ENCODE results near the gene NEB. TPM values are rescaled to one million over a fixed set of nuclear protein-coding genes. Genes with fewer than 3 reads are reported as not detected.

NEB gene
- polyA plus RNA-seq, 3 donors = 2.7 TPM; not detected in 2

DNA sequence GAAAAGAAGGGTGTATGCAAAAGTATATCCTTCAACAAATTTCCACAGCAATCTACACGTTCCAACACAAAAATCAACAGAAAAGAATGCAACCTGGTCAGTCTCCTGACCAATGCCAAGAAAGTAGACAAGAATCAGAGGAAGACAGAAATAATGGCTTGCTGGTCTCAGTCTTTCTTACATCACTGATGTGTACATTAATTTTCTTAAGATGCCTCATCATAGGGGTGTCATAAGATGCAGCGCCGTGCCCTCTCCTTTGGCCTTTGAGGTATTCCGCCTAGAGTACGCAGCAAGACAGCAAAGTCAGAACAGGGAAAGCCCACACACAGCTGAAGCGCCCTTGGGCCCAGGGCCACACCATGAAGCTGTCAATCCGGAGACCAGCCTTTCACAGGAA is 211.7 kb downstream of the NEB start:
- Histone ChIP-seq H3K4me1 (ENCODE audit: control insufficient read depth in 1 of 2, insufficient read depth in 2 of 2, low read length in 2 of 2) (no peaks in the 10 kb centered on the region), H3K79me2 (ENCODE audit: insufficient read depth, low read length) (no peaks in the 10 kb centered on the region), H3K27me3 (ENCODE audit: control insufficient read depth in 2 of 2, insufficient read depth in 2 of 2, low read length in 2 of 2) (no peaks in the 10 kb centered on the region), H3K4me2 (replicated peaks; ENCODE audit: extremely low read depth, low read length, poor library complexity, severe bottlenecking) (no peak overlapping the region), H3K27ac (ENCODE audit: low read depth in 1 of 2, low read length in 2 of 2) (no peak overlapping the region), H3K9ac (ENCODE audit: insufficient read depth, low read length, poor library complexity, severe bottlenecking) (no peak overlapping the region), H3K9me3 (replicated peaks in 1 of 2; ENCODE audit: control insufficient read depth in 1 of 2, insufficient read depth in 1 of 2, low read length in 2 of 2) (no peaks in the 10 kb centered on the region), H3K36me3 (replicated peaks in 1 of 2; ENCODE audit: control insufficient read depth in 1 of 2, insufficient read depth in 2 of 2, low read length in 2 of 2) (no peaks in the 10 kb centered on the region), H4K20me1 (ENCODE audit: insufficient read depth, low read length) (no peaks in the 10 kb centered on the region), H3K4me3 (replicated peaks in 1 of 3; ENCODE audit: low read depth in 2 of 3, low read length in 3 of 3) (no peak overlapping the region), H2AFZ (ENCODE audit: insufficient read depth, low read depth, low read length, poor library complexity, severe bottlenecking) (no peak overlapping the region)
- no peaks in the 10 kb centered on the region for H3K9me3 Mint-ChIP-seq
- H3K4me3 Mint-ChIP-seq = no peak overlapping the region
- whole genome bisulfite sequencing (ENCODE audit: insufficient coverage) = 97% methylated on average over 5 of the region's 7 CpGs
- intact Hi-C loops (cut with micrococcal nuclease) = no loop called here
- H3K4me1 Mint-ChIP-seq = peaks cover 14% of the 10 kb centered on the region
- no peak overlapping the region for H3K27ac Mint-ChIP-seq
- no peaks in the 10 kb centered on the region for H3K36me3 Mint-ChIP-seq
- H3K27me3 Mint-ChIP-seq (ENCODE audit: low read depth in 3 of 3) = peaks cover 0 to 2% (median 0%) of the 10 kb centered on the region in 3 donors
- no peak for DNase-seq
- TF ChIP-seq, protein P1, sequence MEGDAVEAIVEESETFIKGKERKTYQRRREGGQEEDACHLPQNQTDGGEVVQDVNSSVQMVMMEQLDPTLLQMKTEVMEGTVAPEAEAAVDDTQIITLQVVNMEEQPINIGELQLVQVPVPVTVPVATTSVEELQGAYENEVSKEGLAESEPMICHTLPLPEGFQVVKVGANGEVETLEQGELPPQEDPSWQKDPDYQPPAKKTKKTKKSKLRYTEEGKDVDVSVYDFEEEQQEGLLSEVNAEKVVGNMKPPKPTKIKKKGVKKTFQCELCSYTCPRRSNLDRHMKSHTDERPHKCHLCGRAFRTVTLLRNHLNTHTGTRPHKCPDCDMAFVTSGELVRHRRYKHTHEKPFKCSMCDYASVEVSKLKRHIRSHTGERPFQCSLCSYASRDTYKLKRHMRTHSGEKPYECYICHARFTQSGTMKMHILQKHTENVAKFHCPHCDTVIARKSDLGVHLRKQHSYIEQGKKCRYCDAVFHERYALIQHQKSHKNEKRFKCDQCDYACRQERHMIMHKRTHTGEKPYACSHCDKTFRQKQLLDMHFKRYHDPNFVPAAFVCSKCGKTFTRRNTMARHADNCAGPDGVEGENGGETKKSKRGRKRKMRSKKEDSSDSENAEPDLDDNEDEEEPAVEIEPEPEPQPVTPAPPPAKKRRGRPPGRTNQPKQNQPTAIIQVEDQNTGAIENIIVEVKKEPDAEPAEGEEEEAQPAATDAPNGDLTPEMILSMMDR (IDR thresholded peaks at IDR 0.05) = no peak

DNA sequence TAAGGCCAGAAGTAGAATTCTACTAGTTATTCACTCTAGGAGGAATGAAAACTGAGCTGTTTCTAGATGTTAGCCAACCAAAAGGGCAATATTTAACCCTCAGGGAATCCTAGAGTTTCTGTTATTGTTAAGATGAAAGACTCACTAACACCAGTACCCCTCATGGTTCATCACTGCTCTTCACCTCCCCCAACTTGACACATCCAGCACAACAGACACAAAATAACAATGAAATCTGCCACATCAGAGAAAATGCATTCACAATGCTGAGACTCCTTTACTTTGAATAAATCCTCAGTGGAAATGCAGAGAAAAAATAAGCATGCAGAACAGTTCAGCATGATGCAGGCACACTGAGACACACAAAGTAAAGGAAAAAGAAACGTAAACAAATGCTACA is 213.3 kb downstream of the NEB start:
- Histone ChIP-seq H3K4me3 (replicated peaks in 1 of 3; ENCODE audit: low read depth in 2 of 3, low read length in 3 of 3) (no peak overlapping the region), H3K36me3 (replicated peaks in 1 of 2; ENCODE audit: control insufficient read depth in 1 of 2, insufficient read depth in 2 of 2, low read length in 2 of 2) (no peaks in the 10 kb centered on the region), H3K27ac (ENCODE audit: low read depth in 1 of 2, low read length in 2 of 2) (no peak overlapping the region), H3K27me3 (ENCODE audit: control insufficient read depth in 2 of 2, insufficient read depth in 2 of 2, low read length in 2 of 2) (no peaks in the 10 kb centered on the region), H2AFZ (ENCODE audit: insufficient read depth, low read depth, low read length, poor library complexity, severe bottlenecking) (no peak overlapping the region), H3K4me1 (ENCODE audit: control insufficient read depth in 1 of 2, insufficient read depth in 2 of 2, low read length in 2 of 2) (no peaks in the 10 kb centered on the region), H3K4me2 (replicated peaks; ENCODE audit: extremely low read depth, low read length, poor library complexity, severe bottlenecking) (no peak overlapping the region), H3K9me3 (replicated peaks in 1 of 2; ENCODE audit: control insufficient read depth in 1 of 2, insufficient read depth in 1 of 2, low read length in 2 of 2) (no peaks in the 10 kb centered on the region), H3K79me2 (ENCODE audit: insufficient read depth, low read length) (no peaks in the 10 kb centered on the region), H3K9ac (ENCODE audit: insufficient read depth, low read length, poor library complexity, severe bottlenecking) (no peak overlapping the region), H4K20me1 (ENCODE audit: insufficient read depth, low read length) (no peaks in the 10 kb centered on the region)
- no peak for DNase-seq
- Mint-ChIP-seq H3K27ac (no peak overlapping the region), H3K27me3 (ENCODE audit: low read depth in 3 of 3) (peaks cover 0 to 1% (median 0%) of the 10 kb centered on the region in 3 donors), H3K4me3 (no peak overlapping the region), H3K4me1 (peaks cover 6% of the 10 kb centered on the region), H3K36me3 (no peaks in the 10 kb centered on the region), H3K9me3 (no peaks in the 10 kb centered on the region)
- no CpG with 5 or more reads among the region's 1 CpG for WGBS (ENCODE audit: insufficient coverage)
- TF ChIP-seq, protein P1 (IDR thresholded peaks at IDR 0.05) = no peak
- intact Hi-C loops (cut with micrococcal nuclease) = no loop called here
